Embryonic facial prominence (tissue), 1 donor: ENCODE data around the gene NIN.

Source experiments
- DNase-seq: peaks from one replicate; pipeline ENCODE4 v3.0.0-alpha.2; 2016; ENCODE audit errors: extremely low spot score

NIN gene

GRCh38 chr14:50830932-50831725 lies at the start of gene NIN:
Gene NIN, minus strand, starts transcription at chr14:50831162. Its CDS starts 9,106 bp downstream, at chr14:50822056.
- DNase-seq: peak; percentile 69

- no peak for DNase-seq
Measured at GRCh38 chr14:50875359-50876070, 44.6 kb upstream of the NIN start.

GRCh38 chr14:50874757-50875156 lies 43.8 kb upstream of the NIN start:
- no peak for DNase-seq

GRCh38 chr14:50871914-50872732 lies 41.2 kb upstream of the NIN start, which contains the start of gene ABHD12B:
Gene ABHD12B, plus strand, starts transcription at chr14:50872053. Its CDS starts 122 bp downstream, at chr14:50872175.
- DNase-seq: no peak

GRCh38 chr14:50871228-50871627 lies 40.3 kb upstream of the NIN start:
- no peak for DNase-seq

- no peak for DNase-seq
Measured at GRCh38 chr14:50865391-50866076, 34.6 kb upstream of the NIN start.

GRCh38 chr14:50864946-50865345 lies 34.0 kb upstream of the NIN start:
- DNase-seq: no peak

GRCh38 chr14:50864237-50864636 lies 33.3 kb upstream of the NIN start:
- no peak for DNase-seq

- DNase-seq: no peak
Measured at GRCh38 chr14:50862036-50862570, 31.1 kb upstream of the NIN start.

GRCh38 chr14:50860478-50861086 lies 29.6 kb upstream of the NIN start:
- peak; percentile 56 for DNase-seq

GRCh38 chr14:50859296-50859624 lies 28.3 kb upstream of the NIN start:
- DNase-seq: no peak

- DNase-seq: no peak
Measured at GRCh38 chr14:50856660-50857059, 25.7 kb upstream of the NIN start.

GRCh38 chr14:50855558-50855957 lies 24.6 kb upstream of the NIN start:
- no peak for DNase-seq

- DNase-seq: no peak
Measured at GRCh38 chr14:50854521-50854920, 23.6 kb upstream of the NIN start.

- no peak for DNase-seq
Measured at GRCh38 chr14:50853891-50854290, 22.9 kb upstream of the NIN start.

- no peak for DNase-seq
Measured at GRCh38 chr14:50846226-50846880, 15.4 kb upstream of the NIN start.

- no peak for DNase-seq
Measured at GRCh38 chr14:50845166-50845565, 14.2 kb upstream of the NIN start.

- DNase-seq: no peak
Measured at GRCh38 chr14:50844391-50844790, 13.4 kb upstream of the NIN start.

- no peak for DNase-seq
Measured at GRCh38 chr14:50839691-50840090, 8.7 kb upstream of the NIN start.

- DNase-seq: no peak
Measured at GRCh38 chr14:50839048-50839447, 8.1 kb upstream of the NIN start.
